GM12891 (cell line): ENCODE data around the gene MRGPRG.

Experiments
- POLR2A ChIP-seq: IDR thresholded peaks from 2 replicates; pipeline ENCODE4 v1.6.1; 2011; ENCODE audit warnings: low read depth, low read length, control low read depth
- POLR2AphosphoS5 ChIP-seq: IDR thresholded peaks from 2 replicates; pipeline ENCODE4 v1.6.1; 2011; ENCODE audit warnings: low read depth, low read length, control low read depth
- POU2F2 ChIP-seq: IDR thresholded peaks from 2 replicates; pipeline ENCODE4 v1.6.1; 2011; ENCODE audit warnings: low read depth, mild to moderate bottlenecking, control low read depth, low read length, moderate library complexity
- TAF1 ChIP-seq: IDR thresholded peaks from 2 replicates; pipeline ENCODE4 v1.6.1; 2011; ENCODE audit warnings: low read depth, low read length, control low read depth

GRCh38 chr11:3184732-3185347 is 33.8 kb downstream of the MRGPRG start:
- TF ChIP-seq POLR2A (no peak), POLR2AphosphoS5 (no peak), TAF1 (no peak), POU2F2 (no peak)
